Hippocampal formation (tissue), 2 donors: Measurements from ENCODE around the gene CTNNA2.

Experiments used
- DNase-seq, 2 donors: peaks; one replicate each; lab custom pipeline; 2025; lab: John Stamatoyannopoulos, UW

CTNNA2 gene

DNA sequence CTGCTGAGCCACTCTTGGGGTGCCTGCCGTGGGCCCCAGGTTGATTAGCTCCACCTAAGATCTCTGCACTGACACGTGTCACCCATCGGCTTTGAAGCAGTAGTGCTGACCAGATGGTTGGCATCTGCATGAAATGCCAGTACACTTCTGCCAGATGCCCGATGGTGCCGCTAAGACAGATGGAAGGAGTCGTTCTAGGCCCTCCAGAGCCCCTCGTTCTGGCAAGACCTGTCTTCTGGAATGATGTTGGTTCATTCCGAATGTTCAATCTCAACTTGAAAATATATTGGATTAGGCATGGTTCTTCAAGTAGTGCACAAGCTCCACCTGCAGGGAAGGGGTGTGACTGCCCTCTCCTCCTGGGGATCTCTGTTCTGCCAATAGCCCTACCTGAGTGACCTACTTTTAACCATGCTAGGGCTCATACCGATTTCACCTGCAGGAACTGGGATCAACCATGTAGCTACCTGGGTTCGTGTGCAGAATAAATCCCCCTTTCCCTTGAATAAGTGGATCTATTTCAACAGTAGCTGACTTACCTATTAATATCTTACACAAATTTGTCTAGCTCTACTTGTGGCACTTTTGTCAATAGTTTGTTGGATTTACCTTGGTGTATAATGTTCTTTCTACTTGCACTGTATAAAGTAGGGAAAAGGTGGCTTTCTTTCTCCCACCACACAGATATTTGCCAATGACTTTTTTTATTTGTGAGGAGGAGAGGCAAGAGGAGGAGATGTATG, 342.6 kb downstream of the CTNNA2 start:
- peak; percentile 58 to 62 for DNase-seq

DNA sequence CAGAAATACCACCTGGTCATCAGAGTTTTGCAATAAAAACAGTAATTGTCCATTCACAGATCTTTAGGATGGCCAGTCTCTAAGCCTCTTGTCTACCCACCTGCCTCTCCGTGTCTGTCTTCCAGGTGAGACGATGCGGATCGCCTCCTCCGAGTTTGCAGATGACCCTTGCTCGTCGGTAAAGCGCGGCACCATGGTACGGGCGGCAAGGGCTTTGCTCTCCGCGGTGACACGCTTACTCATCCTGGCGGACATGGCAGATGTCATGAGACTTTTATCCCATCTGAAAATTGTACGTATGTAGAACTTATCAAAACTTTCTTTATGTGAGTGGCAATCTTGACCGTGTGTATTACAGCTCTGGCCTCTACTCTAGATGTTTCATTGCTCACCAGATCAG, 345.0 kb downstream of the CTNNA2 start:
- DNase-seq: no peak

DNA sequence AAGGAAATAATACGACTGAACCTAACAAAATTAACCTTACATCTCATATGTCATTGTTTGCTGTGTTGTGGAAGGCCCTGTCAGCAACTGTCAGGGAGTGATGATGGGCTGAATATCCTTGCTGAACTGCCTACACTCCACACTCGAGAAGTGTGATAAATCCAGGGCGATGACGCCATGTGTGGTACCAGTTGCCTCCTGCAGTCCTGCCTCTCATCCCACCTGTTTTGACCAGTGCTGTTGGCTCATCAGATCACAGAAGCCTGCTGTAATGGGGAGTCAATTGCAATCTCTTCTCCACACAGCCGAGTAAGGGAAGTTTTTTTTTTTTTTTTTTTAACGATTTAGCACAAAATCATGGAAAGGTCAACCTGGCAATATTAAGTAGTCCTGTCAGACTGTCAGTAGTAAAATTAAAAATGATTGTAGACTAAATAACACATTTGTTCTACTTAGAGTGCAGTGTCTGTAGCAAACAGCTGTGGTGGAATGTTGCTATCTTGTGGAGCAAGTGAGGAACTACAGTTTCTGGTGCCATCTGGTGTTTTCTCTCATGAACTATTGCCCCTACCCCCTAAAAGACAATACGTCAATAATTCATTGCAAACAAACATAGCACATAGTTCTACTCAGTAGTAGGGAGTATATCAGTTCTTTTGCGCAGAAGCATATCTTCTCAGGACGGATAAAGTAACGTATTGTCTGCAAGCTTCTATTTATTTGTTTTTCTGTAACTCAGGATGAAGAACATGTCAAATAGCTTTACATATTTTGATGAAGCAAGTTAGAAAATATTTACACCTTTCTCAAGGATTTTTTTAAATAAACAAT, 347.6 kb downstream of the CTNNA2 start:
- peak in 1 of 2 donors; percentile 87 for DNase-seq

- DNase-seq: no peak
These were observed 348.2 kb downstream of the CTNNA2 start for GRCh38 chr2:79861059-79861374.

GRCh38 chr2:79862756-79863155, 349.9 kb downstream of the CTNNA2 start:
- DNase-seq: no peak

DNA sequence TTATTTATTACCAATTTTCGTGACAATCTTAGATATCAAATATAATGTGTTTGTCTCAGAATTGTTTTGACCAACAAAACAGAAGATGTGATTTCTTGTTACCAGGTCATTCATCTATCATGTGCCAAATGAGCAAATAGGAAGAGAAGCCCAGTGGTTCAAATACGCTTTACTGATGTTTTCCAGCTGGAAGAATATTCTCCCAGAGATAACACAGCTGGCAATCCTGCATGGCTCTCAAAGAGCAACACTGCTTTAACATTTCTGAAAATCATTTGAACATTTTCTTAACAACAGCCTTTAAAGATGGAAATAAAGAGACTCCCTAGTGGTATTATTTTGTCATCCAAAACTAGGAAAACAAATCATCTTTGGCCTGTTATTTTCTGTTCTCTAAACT, 359.8 kb downstream of the CTNNA2 start:
- no peak for DNase-seq

- DNase-seq: no peak
These were observed 361.2 kb downstream of the CTNNA2 start for GRCh38 chr2:79874015-79874414.

GRCh38 chr2:79876430-79876829, 363.6 kb downstream of the CTNNA2 start:
- DNase-seq: peak; percentile 16 to 18

DNA sequence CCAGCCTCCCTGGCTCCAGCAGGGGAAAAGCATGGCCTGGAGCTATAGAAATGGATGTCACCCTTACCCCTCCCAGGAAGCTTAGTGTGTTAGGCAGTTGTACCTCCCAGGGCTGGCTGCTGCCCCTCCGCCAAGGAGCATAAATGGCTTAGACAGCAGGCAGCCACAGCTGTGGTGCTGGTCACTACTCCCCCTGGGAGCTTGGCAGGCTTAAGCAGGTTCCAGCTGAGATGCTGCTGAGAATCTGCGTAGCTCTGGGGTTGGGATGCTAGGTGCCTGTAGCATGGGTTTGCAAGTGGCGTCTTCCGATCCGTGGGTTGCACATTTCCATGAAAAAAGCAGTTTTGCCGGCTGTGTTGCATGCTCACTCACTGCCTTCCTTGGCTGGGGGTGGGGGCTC, 369.7 kb downstream of the CTNNA2 start:
- no peak for DNase-seq

DNA sequence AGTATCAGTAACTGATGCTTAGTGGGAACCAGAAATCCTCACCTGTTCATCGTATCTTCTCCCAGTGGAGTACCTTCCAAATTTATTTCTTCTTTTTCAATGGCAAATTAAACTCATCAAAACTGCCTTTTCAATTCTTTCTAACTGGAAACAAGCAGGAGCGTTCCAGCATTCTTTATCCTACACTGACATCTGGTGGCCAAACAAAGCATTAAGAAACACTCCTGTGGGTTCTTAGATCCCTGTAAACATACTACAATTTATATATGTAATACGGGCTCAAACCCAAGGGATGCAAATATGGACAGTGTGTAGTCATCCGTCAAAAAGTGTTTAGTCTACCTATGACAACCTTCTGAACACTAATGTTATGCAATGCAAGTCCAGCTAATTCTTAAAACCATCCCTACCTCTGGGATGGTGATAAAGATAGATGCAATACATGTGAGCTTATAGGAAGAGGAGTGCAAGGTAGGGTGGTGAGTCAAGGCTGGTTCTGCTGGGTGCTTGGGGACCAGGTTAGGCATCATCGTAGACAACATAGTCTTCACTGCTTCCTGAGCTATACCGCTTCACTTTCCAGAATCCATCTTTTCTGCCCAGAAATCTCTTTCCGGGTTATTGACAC, 375.0 kb downstream of the CTNNA2 start:
- DNase-seq: peak; percentile 12 to 67

DNA sequence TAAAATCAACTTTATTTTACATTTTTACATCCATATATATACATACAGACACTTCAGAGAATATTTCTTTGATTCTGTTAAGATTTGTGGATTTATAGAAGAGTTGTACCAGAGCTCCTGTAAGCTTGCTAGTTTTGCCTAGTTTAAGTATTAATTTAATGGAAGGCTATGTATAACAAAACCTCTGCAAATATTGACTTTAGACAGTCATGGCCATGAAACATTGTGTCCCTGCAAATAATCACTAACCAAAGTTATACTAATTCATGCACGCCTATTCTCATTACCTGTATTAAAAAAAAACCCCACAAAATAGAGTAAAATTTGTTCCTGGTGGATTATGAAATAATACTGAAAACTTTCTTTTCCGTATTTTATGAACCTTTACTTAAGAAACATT, 379.3 kb downstream of the CTNNA2 start:
- no peak for DNase-seq

DNA sequence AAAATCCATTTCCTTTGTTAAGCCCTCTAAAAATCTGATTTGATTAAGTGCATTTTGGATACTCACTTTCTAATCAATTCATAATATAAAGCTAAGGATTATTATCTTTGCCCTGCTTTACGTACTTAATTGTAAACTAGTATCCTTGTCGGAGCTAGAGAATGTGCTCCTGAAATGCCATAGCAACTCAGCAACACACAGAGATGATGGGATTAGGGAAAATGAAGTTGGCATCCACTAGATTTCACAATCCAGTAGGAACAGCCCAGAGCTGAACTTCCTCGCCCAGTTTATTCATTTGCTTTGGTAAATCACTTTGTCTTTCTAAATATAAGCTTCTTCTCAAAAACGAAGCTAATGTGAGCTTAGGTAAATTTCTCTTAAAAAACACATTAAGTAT, 386.3 kb downstream of the CTNNA2 start:
- no peak for DNase-seq

GRCh38 chr2:79901161-79901560, 388.3 kb downstream of the CTNNA2 start:
- no peak for DNase-seq

DNA sequence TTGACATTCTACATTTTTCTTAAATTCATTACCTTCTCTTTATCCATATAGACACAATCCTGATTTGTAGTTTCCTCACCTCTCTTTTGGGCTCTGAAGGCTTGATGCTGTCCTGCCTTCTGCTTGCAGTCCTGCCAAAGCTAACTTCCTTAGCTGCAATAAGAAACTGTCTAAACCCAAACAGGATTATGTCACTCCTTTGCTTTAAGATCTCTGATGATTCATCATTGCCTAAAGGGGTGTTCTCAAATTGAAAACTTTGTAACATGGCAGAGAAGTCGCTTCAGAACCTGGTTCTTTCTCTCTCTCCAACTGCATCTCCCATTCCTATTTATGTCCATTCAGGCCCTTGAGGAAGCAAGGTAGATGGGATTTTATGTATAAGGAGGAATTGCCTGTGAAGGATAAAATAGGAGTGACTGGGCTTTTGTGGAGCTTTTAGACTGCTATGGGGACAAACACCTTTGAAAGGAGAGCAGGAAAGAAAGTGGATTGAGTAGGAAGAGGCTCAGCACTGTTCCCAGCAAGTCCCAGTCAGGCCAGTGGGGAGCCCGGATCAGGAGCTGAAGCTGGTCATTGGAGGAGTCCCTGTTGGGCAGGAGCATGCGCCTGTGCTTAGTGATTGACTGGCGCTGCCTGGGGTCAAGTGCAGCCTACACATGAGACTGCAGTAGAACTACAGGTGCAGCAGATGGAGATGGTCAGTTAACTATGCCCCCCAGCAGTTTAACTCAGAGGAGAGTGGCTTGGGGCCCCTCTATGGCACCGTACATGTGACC, 390.6 kb downstream of the CTNNA2 start:
- no peak for DNase-seq

DNA sequence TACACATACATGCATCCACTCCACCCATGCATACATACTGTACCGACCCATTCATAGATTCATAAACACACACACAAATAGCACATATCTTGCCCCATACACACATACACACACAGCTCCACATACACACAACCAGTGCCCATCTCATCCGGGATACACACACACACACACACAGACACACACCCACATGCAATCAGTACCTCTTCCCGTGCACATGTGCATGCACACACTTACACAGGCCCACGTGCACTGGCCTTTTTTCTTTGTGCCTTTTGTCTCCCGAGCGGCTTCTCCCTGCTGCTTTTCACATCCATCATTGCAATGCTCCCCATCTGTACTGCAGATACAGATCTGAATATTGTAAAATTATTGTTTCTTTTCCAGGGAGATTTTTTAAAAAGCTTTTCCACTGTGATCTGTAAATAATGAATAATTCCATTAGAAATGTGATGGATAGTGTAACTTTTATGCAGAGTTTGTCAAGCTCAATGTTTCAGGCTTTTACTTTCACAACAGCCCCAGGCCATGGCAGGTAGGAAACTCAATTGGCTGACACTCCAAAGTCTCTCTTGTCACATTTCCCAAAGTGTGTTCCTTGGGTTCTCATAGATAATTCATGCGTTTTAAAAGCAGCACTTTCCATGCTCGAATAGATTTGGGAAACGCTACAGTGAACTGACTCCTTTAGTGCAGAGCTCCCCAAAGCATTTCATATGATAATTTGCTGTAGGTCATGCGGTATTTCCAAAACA, 393.5 kb downstream of the CTNNA2 start:
- no peak for DNase-seq

DNA sequence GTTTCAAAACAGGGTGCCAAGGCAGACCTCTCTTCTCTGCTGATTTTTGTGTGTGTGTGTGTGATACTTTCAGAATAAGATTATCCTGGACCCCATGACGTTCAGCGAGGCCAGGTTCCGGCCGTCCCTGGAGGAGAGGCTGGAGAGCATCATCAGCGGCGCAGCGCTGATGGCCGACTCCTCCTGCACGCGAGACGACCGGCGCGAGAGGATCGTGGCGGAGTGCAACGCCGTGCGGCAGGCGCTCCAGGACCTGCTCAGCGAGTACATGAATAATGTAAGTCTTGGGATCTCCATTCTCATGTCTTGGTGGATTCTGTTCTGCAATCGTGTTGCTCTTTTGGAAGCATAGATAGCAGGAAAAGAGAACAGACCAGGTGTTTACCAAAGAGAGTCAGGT, 396.7 kb downstream of the CTNNA2 start:
- DNase-seq: no peak

DNA sequence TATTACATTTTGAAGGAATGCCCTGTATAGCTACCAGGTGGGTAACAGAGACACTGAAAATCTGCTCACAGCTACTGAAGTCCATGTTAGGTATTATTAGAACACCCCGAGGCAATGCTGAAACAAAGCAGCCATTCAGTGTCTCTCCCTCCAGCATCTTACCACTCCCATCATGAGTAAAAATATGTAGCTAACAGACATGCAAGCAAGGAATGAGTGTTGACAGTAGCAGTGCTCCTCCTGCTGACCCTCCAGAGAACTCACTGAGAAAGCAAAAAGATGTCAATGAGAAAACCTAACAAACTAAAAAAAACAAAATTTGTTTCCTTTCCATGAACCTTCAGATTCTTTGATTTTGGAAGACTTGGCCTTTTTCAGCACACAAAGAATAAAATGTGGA, 397.8 kb downstream of the CTNNA2 start:
- DNase-seq: no peak

- no peak for DNase-seq
These were observed 402.6 kb downstream of the CTNNA2 start for GRCh38 chr2:79915455-79915854.

DNA sequence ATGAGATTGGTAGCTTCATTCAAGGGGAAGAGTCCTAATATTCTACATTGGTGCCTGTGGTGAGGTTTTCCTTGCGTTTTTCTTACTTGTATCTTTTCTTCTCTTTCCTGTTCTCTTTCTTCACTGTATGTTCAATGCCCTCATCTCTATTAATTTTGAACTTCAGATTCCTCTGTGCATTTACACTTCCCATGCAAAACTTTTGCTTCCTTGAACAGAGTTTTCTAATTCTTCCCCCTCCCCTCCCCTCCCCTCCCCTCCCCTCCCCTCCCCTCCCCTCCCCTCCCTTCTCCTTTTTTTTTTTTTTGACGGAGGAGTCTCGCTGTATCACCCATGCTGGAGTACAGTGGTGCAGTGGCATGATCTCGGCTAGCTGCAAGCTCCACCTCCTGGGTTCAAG, 403.4 kb downstream of the CTNNA2 start:
- no peak for DNase-seq

DNA sequence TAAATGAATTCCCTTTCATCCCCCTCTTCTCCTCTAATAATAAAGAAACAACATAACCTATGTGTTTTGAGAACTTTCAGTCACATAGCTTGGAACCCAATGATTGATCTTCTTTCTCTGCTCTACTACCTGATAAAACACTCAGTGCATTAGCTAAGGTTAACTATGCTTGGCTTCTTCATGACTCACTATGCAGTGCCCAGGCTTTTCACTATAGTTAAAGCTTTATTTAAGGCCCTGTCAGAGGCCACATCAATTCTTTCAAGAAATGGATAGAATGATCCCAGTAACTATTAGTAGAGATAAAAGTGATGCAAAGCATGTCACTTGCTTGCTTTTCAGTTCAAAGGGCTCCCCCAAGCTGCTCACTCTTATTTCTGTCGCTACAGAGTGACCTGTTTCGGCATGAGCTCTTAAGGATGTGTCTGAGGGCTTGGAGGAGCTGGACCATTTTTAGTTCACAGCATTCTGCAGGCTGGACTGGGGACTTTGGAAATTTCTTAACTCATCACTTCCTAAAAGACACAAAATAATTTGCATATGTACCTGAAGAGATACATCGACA, 407.7 kb downstream of the CTNNA2 start:
- DNase-seq: no peak

DNA sequence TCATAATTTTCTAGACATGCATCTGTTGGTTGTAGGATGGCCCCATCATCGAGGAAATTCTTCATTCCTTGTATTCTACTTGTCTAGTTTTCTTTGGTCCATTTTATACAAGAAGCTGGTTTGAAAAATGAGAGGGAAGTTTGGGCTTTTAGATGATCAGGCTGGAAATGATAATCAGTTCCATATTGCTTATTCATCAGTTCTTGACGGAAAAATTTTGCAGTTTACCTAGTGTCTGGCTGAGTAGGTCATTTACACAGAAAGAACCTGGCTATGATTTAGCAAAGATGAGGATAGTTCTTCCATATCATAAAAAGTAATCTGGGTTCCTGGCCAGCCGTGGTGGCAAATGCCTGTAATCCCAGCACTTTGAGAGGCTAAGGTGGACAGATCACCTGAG, 416.8 kb downstream of the CTNNA2 start:
- DNase-seq: no peak
